Measurements from ENCODE around the gene PLEKHH1.
"Not testable (repeated sequence)": the region's sequence is repeated elsewhere in the genome, so short reads cannot be mapped to it uniquely, and the experiment has no call there.

The PLEKHH1 gene

DNA sequence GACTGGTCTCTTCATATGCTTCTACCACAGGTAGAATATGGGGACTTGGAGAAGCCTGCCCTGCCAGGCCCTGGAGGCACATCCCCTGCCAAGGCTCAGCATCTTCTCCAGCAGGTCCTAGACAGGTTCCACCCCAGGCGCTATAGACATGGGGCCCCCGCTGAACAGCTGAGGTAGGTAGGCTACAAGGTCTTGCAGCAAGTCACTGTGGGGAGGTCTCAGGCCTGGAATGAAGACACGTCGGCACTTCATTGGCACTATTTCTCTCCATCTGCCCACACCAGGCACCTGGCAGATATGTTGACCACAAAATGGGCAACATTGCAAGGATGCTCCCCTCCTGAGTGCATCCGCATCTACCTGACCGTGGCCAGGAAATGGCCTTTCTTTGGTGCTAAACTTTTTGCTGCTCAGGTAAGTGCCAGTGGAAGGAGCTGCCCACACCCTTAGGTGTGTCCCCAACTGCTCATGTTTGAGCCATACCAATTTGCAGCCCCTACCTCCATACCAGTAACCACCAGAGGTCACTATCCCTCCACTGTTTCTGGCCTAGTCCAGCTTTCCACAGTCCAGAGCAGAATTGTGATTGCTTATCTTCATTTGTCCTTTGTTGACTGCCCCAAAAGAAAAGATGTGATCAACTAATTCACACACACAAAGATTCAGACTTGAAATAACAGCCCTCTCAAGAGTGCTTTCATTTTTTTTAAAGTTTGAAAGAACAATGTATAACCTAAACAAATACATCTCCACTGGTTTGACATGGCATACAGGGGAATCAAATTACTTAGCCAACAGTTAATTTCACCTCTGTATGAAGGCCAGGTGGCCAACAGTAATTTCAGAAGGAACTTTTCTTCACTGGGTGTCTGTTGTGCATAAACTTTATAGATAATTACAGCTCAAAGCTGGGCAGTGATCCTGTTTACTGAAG, 50.9 kb downstream of the PLEKHH1 start:
- peak; percentile 69 for DNase-seq (ENCODE audit: low spot score)

DNA sequence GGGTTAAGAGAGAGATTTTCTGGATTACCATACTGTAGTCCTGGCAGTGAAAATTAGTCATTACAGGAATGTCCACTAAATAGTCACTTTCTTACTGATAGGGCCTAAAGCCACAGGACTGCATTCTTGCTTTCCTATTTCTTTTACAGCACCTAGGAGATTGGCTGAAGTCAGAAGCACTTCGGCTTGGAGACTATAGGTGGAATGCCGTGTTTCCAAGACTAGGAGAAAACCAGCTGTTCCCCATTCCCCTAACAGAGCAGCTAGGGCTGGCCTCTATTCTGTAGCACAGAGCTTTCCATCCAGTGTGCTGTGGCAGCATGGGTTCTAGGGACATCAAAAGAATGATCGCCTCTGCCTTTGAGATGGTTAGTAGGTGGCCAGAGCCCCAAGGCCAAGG, 51.9 kb downstream of the PLEKHH1 start:
- no peak for DNase-seq (ENCODE audit: low spot score)

DNA sequence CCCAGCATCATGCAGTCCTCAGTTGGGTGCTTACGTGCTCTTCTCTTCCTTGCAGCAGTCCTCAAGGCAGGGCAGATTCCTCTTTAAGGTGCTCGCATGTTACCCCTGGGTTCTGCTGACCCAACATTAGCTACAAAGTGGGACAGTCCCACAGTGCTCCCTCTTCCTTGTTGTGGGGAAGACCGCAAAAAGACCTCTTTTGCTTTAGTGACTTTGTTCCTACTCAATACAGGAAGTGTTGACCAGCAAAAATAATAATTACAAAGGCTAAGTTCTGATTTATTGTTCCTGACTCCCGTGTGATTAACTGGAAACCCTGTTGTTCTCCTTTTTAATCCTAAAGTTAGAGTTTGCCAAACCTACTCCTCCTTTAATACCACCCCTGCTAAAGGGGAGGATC, 53.3 kb downstream of the PLEKHH1 start:
- no peak for DNase-seq (ENCODE audit: low spot score)

DNA sequence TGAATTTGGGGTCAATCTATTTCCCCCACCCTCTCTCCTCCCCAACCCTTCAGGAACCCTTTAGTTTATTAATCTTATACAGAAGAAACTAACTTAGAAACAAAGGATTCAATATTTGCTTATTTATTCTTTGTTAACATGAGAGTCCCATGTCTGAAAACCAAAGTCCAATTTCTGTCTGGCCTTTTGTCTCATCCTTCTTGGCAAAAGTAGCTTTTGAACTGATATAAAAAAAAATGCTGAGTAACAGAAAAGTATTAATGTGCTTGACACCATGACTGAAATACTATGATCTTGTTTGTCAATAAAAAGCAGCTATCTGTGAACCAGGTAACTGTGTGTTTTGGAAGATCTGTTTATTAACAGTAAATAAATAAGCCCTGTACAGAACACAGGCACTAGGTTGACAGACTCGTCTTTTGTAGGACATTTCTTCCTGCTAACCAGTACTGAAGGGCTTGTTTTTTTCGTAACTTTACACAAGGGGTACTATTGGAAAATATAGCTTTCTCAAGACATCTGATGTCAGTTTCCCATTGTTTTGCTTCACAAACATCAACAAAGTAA, 56.2 kb downstream of the PLEKHH1 start:
- DNase-seq (ENCODE audit: low spot score): no peak

DNA sequence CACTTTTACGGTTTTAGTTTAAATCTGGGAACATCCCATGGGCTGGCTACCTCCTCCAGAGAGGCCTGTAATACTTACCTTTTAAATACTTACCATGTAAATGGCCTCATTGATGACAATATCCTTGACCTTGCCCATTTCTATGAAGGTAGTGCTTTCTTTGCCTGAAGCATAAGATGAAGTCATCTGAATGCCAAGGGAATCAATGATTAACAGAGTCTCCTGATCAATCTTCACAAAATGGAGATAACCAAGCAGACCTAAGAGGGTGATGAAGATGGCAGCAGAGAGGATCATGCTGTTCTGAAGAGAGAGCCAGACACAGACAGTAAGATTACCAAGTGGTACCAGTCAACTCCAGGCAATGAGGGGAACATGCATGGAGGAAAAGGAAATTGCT, 60.6 kb downstream of the PLEKHH1 start:
- not testable (repeated sequence) for DNase-seq (ENCODE audit: low spot score)

DNA sequence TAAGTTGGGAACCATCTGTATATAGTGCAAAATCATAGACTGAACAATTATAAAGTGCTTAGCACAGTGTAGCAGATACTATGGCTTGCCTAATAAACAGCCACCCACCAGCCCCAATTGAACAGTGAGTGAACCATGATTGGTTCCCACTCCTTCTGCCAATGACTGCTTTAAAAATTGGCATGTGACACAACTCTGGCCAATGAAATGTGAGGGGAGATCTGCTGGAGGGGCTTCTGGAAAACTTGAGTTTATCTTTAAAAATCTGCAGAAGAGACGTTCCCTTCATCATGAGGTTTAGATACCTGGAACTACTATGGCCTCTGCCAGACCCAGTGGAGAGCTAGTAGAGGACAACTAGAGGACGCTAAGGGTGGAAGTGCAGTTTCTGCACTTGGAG, 62.3 kb downstream of the PLEKHH1 start:
- DNase-seq (ENCODE audit: low spot score): no peak

DNA sequence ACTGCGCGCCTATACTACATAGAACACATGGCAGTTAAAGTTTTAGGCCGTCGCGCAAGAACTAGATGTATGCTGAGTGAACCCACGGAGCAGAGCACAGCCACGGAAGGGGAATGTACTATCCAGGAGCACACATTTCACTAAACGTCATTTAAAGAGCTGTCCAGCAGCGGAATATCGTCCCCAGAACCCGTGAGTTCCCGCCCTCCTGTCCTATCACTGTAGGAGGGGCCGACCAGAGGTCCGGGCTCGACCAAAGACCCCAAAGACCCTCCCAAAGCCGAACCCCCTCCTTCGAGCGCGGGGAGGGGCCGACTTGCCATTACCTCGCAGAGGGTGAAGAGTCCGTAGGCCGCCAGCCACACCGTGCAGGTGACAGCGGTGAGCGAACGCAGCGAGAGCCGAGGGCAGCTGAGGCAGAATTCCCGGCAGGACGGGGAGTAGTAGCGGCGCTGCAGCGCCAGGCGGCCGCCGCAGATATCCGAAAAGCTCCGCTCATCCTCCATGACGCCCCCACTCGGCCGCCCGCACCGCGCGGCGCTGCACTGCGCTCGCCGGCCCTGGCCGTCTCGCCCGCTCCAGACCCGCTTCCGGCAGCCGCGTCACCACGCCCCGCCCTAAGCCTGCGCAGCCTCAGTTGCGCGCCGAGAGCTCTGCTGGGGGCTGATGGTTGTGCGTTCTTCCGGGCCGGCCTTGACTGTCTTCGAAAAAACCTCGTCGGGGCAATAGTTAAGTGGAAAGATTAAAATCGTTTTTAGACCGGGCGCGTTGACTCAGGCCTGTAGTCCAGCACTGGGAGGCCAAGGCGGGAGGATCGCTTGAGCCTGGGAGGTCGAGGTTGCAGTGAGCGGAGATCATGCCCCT, 66.8 kb downstream of the PLEKHH1 start, which contains the start of gene PIGH:
TSS of gene PIGH (minus strand) at position 571 of the 864 bp plus-strand sequence. CDS start at position 506, 65 bp downstream.
- DNase-seq (ENCODE audit: low spot score): peak; percentile 90

DNA sequence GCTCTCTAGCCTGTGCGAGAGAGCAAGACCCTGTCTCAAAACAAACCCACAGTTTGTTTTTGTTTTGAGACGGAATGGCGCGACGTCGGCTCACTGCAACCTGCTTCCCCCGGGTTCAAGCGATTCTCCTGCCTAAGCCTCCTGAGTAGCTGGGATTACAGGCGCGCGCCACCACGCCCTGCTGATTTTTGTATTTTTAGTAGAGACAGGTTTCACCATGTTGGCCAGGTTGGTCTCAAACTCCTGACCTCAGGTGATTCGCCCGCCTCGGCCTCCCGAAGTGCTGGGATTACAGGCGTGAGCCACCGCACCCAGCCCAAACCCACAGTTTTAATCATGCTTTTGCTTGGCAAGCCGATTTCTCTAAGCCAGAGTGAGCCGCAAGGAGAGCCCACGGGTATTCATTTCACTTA, 67.5 kb downstream of the PLEKHH1 start:
- not testable (repeated sequence) for DNase-seq (ENCODE audit: low spot score)

DNA sequence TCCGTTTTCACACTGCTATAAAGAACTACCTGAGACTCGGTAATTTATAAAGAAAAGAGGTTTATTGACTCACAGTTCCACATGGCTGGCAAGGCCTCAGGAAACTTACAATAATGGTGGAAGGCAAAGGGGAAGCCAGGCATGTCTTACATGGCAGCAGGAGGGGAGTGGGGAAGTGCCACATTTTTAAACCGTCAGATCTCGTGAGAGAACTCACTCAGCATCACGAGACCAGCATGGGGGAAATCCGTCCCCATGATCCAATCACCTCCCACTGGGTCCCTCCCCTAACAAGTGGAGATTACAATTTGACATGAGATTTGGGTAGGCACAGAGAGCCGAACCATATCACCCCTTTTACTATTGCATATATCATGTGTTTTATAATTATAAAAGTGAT, 69.0 kb downstream of the PLEKHH1 start:
- no peak for DNase-seq (ENCODE audit: low spot score)

DNA sequence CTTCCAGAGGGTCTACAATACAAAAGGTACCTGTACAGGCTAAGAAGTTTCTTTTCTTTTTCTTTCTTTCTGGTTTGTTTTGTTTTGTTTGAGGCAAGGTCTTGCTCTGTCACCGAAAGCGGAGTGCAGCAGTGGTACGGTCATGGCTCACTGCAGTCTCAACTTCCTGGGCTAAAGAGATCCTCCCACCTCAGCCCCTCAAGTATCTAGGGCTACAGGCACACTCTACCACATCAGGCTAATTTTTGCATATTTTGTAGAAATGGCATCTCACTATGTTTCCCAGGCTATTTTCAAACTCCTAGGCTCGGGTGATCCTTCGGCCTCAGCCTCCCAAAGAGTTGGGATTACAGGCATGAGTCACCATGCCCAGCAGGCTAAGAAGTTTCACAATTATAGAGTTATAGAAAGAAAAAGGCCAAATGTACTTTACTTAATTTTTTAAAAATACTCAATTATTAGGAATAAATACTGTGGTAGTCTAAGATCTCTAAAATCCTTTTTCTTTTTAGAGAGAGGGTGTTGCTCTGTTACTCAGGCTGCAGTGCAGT, 70.0 kb downstream of the PLEKHH1 start:
- no peak for DNase-seq (ENCODE audit: low spot score)

DNA sequence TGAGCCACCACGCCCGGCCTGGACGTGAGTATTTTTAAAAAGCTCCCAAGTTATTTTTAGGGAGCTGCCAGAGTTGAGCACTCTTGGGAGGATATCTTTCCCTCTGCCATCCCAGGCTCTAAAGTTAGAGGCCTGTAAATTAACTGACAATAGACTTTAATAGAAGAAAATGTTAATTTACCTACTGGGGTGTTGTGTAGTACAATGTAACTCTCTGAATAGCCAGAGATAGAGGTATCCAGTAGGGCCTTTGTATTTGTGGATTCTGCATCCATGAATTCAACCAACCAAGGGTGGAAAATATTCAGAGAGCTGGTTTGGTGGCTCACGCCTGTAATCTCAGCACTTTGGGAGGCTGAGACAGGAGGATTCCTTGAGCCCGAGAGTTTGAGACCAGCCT, 74.6 kb downstream of the PLEKHH1 start:
- DNase-seq (ENCODE audit: low spot score): no peak

DNA sequence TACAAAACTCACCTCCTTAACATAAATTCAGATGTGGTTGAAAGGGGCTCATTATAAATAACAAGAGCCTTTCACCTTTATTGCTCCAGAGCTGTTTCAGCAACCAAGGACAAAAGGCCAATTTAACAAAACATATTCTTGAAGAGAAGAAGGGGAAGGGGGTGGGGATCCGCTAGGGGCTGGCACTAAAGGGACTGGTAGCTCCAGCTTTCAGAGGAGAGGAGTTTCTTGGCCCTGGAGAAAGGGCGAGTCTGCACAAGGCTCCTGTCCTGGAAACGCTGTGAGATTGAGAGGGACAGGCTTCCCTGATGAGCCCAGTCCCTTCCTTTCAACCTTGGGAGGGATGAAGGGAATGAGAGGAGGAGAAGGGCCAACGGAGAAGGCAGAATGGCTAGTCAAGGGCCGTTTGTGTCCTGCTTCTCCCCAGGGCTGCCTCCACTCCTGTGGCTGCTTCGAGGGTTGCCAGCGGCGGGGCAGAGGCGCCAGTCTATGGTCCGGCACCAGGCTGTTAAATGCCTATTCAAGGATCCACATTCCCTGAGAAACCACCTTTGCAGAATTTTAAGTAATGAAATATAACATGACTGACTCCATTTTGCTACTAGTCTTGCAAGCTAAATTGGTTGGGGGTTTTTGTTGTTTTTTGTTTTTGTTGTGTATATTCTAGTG, 76.7 kb downstream of the PLEKHH1 start:
- DNase-seq (ENCODE audit: low spot score): no peak

DNA sequence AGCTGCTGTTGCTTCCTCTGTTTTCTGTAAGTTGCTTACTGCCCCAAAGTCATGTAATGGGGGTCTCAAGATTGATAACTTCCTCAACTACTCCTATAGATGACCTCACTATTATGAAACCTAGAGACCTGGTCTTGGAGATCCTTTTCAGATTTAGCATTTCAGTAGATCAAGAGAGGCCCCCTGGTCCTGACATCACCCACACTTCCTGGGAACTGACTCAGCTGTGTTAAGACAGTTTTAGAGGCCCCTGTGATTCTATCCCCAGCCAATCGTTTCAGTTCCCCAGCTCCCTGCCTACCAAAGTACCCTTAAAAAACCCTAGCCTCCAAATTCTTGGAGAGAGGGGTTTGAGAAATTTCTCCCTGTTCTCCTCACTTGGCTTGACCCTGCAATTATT, 77.4 kb downstream of the PLEKHH1 start:
- DNase-seq (ENCODE audit: low spot score): no peak

DNA sequence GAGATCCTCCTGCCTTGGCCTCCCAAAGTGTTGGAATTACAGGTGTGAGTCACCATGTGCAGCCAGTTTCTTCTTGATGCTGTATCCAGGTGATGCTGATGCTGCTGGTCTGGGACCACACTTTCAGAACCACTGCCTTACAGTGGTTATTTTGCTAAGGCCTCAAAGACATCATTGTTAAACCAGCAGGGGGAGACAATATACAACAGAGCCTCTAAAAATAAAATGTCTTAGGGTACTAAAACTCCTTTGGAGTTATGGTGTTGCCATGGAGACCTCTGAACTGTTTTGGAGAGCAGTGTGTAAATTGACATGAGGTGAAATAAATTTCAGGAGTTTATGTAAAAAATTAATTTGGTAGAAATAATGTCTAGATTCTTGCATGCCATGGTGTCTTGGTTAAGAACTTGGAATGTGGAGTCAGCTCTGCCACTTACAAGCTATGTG, 85.5 kb downstream of the PLEKHH1 start:
- peak; percentile 72 for DNase-seq (ENCODE audit: low spot score)

DNA sequence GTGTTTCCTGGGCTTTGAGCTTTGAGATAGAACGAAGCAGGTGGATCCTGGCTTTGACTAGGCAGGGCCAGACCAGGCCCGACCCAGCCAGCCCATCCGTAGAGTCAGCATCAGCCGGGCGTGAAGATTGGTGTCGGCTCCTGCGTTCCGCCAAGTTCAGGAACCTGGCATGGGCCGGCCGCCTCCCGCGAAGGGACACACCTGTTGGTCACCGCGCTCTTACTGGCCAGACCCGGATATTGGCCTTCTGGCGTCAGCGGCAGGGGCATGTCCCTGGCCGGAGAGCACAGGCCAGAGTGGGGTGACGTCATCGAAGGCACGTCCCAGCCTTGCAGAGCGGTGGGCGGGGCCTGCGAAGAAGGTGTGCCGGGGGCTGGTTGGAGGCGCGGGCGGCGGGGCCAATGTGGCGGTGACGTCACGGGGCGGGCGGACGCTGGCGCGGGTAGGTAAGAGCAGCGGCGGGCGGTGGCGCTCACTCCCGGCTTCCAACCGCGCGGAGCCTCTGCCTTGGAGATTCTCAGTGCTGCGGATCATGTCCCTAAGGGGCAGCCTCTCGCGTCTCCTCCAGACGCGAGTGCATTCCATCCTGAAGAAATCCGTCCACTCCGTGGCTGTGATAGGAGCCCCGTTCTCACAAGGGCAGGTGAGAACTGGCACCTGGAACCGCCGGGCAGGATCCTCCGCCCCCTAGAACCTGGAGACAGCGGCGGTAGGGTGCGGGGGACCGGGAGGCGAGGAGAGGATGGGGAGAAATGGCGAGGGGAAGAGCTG, 86.5 kb downstream of the PLEKHH1 start, which contains the start of gene ARG2:
TSS of gene ARG2 (plus strand) at position 475 of the 771 bp plus-strand sequence. CDS start at position 533, 58 bp downstream.
- DNase-seq (ENCODE audit: low spot score): peak; percentile 91

DNA sequence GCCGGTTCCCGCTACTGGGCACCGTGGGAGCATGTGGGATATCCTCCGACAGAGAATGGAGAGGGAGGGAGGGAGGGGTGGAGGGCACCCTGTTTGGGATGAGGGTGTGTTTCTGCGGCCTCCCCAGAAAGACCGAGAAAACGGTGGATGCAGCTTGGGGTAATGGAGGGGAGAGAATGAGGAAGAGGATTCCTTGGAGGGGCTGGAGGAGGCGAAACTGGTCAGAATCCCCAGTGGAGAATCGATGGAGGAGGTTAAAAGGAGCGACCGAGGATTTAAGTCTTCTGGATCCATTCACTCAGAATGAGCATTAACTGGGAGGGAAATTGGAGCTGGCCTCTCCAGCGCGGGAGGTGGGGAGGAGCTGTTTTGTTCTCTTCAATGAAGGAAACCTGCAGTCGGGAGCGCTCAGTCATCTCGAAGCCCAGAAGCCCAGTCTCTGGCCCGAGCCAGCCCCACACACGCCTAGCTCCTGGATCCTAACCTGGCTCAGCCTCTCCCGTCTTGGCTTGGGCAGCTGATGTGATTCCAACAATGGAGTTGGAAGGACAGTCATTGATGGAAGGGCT, 87.2 kb downstream of the PLEKHH1 start:
- peak; percentile 7 for DNase-seq (ENCODE audit: low spot score)

DNA sequence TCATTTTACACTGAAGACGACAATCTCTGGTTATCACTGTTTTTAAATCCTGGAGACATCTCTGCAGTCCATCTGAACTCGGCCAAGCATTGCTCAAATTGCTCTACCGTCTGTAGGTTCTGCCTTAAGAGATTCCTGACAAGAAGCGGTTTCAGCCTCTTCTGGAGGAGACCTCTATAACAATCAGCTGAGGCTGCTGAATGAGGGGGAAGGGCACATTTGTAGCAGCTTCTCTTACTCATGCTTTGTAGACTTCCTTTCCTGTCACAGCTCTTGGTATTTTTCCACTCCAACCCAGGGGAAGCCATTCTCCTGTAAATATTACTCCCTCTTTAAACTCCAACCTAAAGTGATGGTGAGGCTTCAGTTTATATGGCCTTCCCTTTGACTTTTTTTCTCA, 89.6 kb downstream of the PLEKHH1 start:
- DNase-seq (ENCODE audit: low spot score): peak; percentile 81

DNA sequence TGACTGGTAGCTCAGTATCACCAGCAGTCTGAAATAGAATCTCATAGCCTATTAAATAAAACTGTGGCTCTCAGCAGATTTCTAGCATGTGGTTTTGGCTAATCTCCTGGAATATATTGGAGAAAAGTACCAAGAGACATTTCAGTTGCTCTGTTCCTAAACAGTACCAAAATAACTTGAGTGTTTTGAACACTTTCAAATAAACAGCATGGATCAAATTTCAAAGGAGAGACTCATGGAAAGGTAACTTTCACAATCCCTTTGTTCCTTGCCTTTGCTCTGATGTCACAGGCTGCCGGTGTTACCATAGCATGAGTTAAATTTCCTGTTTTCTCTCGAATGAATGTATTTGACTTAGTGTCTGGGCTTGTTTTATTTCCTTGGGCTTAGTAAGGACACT, 90.0 kb downstream of the PLEKHH1 start:
- DNase-seq (ENCODE audit: low spot score): peak; percentile 8

DNA sequence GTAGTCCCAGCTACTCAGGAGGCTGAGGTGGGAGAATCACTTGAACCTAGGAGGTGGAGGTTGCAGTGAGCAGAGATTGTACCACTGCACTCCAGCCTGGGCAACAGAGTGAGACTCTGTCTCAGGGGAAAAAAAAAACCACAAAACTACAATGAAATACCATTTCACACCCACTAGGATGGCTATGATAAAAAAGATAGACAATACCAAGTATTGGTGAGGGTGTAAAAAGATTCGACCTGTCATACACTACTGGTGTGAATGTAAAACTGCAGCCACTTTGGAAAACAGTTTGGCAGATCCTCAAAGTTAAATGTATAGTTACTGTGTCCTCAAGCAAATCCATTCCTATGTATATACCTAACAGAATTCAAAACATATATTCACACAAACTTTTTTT, 93.0 kb downstream of the PLEKHH1 start:
- DNase-seq (ENCODE audit: low spot score): not testable (repeated sequence)

DNA sequence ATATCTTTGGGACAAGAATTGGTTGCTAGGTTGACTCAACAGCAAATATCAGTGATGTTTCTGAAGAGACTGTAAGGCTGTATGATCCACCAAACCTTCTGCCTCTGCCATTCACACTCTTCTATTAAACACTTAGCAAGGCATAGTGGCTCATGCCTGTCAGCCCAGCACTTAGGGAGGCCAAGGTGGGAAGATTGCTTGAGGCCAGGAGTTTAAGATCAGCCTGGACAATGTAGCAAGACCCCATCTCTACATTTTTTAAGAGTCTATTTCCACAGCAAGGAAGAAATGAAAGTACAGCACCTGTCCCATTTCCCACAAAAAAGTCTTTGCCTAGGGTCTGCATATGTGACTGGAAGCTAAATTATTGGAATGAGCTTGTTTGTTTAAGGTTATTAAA, 94.4 kb downstream of the PLEKHH1 start:
- no peak for DNase-seq (ENCODE audit: low spot score)

All from hepatic stellate cell (primary cell).